HG03103 (cell line): Measurements from ENCODE around the gene CNTNAP2.
"Not testable (repeated sequence)": the region's sequence is repeated elsewhere in the genome, so short reads cannot be mapped to it uniquely, and the experiment has no call there.

ENCODE experiments used
- ATAC-seq: cut with Tn5 transposase; IDR thresholded peaks from one replicate; pipeline ENCODE4 v1.9.1; 2021; ENCODE audit warnings: low read depth; ENCODE audit not compliant: unreplicated experiment

Gene CNTNAP2

GRCh38 chr7:148288592-148289151 lies 2172.1 kb downstream of the CNTNAP2 start:
- ATAC-seq, result no peak

GRCh38 chr7:148289630-148290029 lies 2173.0 kb downstream of the CNTNAP2 start:
- peak; percentile 87 for ATAC-seq

- ATAC-seq, result no peak
These were observed 2173.9 kb downstream of the CNTNAP2 start for GRCh38 chr7:148290538-148290937.

GRCh38 chr7:148291799-148292198 lies 2175.2 kb downstream of the CNTNAP2 start:
- no peak for ATAC-seq

- ATAC-seq, result no peak
These were observed 2180.5 kb downstream of the CNTNAP2 start for GRCh38 chr7:148296994-148297644.

- not testable (repeated sequence) for ATAC-seq
These were observed 2182.2 kb downstream of the CNTNAP2 start for GRCh38 chr7:148298768-148299167.

- ATAC-seq, result no peak
These were observed 2183.0 kb downstream of the CNTNAP2 start for GRCh38 chr7:148299350-148300276.

GRCh38 chr7:148302436-148302835 lies 2185.8 kb downstream of the CNTNAP2 start:
- ATAC-seq, result not testable (repeated sequence)

- ATAC-seq, result no peak
These were observed 2186.9 kb downstream of the CNTNAP2 start for GRCh38 chr7:148303295-148304082.

GRCh38 chr7:148304083-148304335 lies 2187.4 kb downstream of the CNTNAP2 start:
- ATAC-seq, result no peak

GRCh38 chr7:148304456-148304855 lies 2187.9 kb downstream of the CNTNAP2 start:
- no peak for ATAC-seq

GRCh38 chr7:148306759-148307158 lies 2190.2 kb downstream of the CNTNAP2 start:
- ATAC-seq, result peak; percentile 52

GRCh38 chr7:148318102-148318811 lies 2201.7 kb downstream of the CNTNAP2 start:
- no peak for ATAC-seq

- no peak for ATAC-seq
These were observed 2202.2 kb downstream of the CNTNAP2 start for GRCh38 chr7:148318838-148319237.

GRCh38 chr7:148319316-148319808 lies 2202.8 kb downstream of the CNTNAP2 start:
- ATAC-seq, result no peak

- no peak for ATAC-seq
These were observed 2208.6 kb downstream of the CNTNAP2 start for GRCh38 chr7:148325208-148325607.

GRCh38 chr7:148327379-148327778 lies 2210.8 kb downstream of the CNTNAP2 start:
- ATAC-seq, result no peak

GRCh38 chr7:148328906-148329305 lies 2212.3 kb downstream of the CNTNAP2 start:
- no peak for ATAC-seq

GRCh38 chr7:148330124-148330818 lies 2213.7 kb downstream of the CNTNAP2 start:
- no peak for ATAC-seq
